Right forelimb (tissue), 1 donor: Measurements from ENCODE around the gene EMSY.
"Not testable (repeated sequence)": the region's sequence is repeated elsewhere in the genome, so short reads cannot be mapped to it uniquely, and the experiment has no call there.

Experiments used
- DNase-seq: peaks from one replicate; pipeline ENCODE4 v3.0.0-alpha.2; 2018

The EMSY gene

GRCh38 chr11:76444384-76445120 is at the start of gene EMSY:
Gene EMSY, plus strand, starts transcription at chr11:76445018. Its CDS starts 1,921 bp downstream, at chr11:76446939.
- DNase-seq, result peak; percentile 94

DNA sequence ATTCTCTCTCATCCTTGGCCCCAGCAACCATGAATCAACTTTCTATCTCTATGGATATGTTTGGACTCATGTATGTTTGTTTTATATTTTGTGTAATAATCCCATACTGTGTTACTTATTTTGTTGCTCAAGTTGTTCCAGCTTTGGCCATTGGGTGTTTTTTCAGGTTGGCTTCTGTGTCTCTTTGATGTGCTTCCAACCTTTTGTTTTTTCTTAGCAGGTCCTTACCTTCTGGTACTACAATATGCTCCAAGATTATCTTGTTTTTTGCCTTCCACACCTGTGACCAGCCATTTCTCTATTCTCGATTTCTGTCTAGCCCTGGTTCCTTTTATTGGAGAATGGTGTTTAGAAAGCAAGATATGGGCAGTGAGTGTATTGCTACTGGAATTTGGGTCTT is 49.5 kb upstream of the EMSY start:
- DNase-seq, result no peak

- DNase-seq, result no peak
Measured at GRCh38 chr11:76397383-76397782, 47.4 kb upstream of the EMSY start.

DNA sequence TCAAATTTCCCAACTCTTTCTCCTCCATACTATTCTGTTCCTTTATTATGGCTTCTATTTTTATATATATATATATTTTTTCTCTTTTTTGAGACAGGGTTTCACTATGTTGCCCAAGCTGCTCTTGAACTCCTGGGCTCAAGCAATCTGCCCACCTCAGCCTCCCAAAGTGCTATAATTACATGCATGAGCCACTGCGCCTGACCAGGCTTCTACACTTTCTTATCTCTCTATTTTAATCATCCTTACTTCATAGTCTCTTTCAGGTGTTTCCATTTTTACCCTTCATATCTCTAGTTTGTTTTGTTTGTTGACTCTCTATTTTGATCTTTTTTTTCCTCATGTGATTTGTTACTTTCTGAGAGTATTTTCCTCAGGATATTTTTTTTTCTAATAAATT is 43.9 kb upstream of the EMSY start:
- DNase-seq, result no peak

- not testable (repeated sequence) for DNase-seq
Measured at GRCh38 chr11:76401484-76401883, 43.3 kb upstream of the EMSY start.

DNA sequence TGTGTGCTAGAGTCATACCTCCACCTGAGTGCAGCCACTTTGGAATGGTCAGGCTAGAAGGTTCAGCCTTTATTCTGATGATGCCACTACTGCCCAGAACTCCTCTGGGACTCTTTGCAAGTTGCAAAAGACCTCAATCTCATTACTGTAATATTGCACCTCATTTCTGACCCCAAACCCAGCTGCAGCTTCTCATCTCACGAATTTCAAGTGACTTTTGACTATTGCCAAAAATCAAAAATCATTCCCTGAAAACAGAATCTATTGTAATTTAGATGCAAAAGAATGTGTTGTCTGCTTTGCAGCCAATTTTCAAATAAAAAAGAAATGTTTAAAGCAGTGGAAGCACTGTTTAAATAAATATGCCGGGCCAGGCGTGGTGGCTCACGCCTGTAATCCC is 38.5 kb upstream of the EMSY start:
- DNase-seq, result no peak

DNA sequence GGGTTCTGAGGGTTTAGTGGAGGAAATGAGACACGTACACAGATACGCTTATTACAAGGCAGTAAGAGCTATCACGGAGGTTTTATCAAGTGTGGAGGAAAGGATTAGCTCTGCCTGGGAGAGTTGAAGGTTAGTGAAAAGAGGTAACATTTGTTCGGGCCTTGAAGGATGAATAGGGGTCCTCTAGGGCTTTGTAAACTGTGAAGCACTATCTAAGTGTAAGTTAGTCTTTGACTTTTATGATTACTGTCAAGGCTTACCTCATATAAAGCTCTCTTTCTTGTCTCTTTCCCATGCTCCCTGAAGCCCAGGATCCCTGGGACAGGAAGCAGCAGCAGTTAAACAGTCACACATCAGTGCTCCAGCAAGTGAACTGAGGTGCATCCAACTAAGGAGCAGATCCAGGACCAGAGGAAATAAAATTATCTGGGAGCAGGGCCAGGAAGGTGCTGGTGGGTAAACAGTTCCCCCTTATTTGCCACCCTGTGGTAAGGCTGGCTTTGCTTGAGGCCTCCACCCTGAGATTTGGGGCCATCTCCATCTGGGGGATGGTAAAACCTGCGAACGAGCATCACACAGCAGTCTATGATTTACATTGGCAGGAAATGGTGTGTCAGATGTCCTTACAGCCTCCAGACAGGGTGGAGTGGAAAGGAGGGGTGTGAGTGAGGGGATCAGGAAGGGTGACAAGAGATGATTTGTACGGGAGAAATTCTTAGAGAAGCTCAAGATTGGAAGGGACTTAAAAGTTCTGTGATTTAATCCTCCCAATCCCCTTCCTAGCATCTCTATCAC is 36.5 kb upstream of the EMSY start:
- DNase-seq, result no peak

- DNase-seq, result peak; percentile 54
Measured at GRCh38 chr11:76410851-76411357, 33.9 kb upstream of the EMSY start.

- DNase-seq, result no peak
Measured at GRCh38 chr11:76415073-76415472, 29.7 kb upstream of the EMSY start.

GRCh38 chr11:76419896-76420295 is 24.9 kb upstream of the EMSY start:
- DNase-seq, result no peak

GRCh38 chr11:76424379-76424778 is 20.4 kb upstream of the EMSY start:
- no peak for DNase-seq

DNA sequence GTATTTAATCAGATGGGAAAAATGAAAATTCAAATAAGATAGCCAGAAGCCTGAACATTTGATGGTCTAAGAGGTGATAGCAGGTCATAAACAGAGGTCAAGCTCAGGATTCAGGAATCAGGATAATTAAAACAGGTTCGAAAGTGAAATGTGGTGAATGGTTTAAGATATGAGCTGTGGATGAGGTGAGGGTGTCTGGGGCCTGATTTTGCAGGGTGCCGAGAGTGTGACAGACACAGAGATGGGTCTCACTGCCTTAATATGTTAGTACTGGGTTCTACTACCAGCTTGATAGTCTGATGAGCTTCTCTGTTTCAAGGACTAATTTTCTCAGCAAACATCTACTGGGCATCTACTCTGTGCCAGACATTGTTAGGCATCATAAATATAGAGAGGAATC is 19.9 kb upstream of the EMSY start:
- DNase-seq, result no peak

GRCh38 chr11:76426660-76427059 is 18.2 kb upstream of the EMSY start:
- DNase-seq, result no peak

DNA sequence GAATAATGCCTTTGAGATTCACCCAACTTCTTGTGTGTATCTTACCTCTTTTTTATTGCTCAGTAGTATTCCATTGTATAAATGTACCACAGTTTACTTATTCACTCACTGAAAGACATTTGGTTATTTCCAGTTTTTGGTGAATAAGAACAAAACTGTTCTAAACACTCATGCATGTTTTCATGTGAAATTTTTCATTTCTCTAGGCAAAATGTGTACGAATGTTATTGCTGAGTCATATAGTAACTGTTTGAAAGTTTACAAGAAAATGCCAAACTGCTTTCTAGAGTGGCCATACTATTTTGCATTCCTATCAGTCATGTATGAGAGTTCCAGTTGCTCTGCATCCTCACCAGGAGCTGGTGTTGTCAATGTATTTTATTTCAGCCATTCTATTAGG is 8.8 kb upstream of the EMSY start:
- no peak for DNase-seq

DNA sequence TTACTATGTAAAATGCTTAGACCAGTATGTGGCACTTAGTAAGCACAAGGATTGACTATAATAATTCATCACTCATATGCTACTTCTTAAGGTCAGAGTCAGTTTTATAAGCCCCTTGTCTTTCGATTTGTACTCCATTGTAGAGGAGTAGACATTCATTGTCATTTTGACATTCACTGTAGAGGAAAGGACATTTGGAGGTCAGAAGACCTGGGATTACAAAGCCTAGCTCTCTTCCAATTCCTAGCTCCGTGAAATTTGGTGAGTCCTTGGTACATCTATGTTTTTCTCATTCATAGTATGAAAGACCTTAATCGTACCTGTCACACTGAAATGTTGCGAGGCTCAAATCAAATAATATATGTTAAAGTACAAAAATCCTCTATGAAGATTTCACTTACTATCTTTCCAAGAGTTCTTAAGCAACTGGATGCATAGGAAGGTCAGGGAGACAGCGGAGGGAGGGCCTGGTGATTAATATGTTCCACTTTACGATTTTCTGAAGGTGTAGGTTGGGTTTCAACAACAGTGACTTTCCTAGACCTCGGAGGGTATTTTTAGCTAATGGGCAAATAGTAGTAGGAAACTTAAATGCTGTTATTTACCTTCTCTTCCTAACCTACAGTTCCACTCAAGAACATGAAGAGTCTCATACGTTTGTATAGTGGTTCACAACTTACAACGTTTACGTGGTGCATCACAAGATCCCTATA is 1.4 kb upstream of the EMSY start:
- DNase-seq, result no peak

- no peak for DNase-seq
Measured at GRCh38 chr11:76444065-76444383, 794 bp upstream of the EMSY start.

- DNase-seq, result peak; percentile 82
Measured at GRCh38 chr11:76445121-76446084, 585 bp downstream of the EMSY start.

DNA sequence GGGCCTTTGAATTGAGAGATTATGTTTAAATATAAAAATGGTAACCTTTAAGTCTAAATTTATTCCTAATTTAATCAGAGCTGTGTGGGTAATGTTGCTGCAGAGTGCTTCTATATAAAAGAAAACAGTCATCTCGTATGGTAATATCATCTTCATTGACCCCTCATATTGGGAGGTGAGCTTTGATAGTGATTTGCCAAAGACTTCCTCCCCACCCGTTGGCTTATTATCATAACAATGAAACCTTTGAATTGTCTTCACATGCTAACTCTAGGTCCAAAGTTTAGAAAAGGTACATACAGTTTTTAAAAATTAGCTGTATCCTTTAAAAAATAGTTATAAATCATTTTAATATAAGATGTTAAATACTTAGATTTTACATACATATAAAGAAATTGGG is 3.7 kb downstream of the EMSY start:
- DNase-seq, result no peak

GRCh38 chr11:76453248-76453647 is 8.4 kb downstream of the EMSY start:
- no peak for DNase-seq

GRCh38 chr11:76455331-76455730 is 10.5 kb downstream of the EMSY start:
- DNase-seq, result no peak

DNA sequence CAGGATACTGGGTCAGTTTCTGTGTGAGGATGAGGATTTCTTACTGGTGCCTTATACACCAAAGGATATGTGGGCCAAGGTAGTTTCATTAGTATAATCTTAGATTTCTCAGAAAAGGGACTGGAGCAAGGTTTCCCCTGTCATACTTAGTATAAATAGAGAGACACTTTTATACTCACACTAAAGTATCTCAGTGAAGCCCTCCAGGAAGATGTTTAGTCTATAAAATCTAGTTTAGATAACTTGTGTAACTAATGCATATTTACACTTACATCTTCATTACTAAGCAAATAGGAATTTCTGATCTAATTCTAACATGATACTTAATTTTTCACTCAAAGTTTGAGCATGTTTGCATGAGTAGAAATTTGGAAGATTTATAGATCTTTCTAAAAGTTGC is 11.1 kb downstream of the EMSY start:
- no peak for DNase-seq

GRCh38 chr11:76456571-76456970 is 11.8 kb downstream of the EMSY start:
- DNase-seq, result no peak

DNA sequence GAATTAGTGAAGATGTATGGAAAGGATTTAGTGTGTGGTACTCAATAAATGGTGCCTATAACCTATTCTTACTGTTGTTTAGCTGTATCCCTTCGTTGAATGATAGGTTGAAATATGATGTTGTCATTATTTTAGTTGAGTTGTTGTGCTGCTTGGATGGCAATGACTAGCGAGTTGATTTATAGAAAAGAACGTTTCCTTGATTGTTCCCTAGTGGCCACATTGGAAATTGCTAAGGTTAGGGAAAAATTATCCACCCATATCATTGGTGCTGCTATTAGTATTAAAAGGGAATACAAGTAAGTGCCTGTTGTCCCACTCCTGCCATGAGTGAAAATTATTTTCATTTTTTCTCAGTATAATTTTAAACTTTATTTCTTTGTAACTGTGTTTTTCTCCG is 14.5 kb downstream of the EMSY start:
- DNase-seq, result no peak
